SK-N-SH treated with all-trans-retinoic acid at 6 μM for 48 hours (cell line): ENCODE data around the gene PTPRT.

Source experiments
- ATAC-seq: fragments of 200-7000 bp; cut with Tn5 transposase; 3 replicates; pipeline ENCODE4 v1.9.1; 2020; ENCODE audit warnings: mild to moderate bottlenecking, moderate library complexity
- BACH2 ChIP-seq: fragments of 250-450 bp; sonication (Bioruptor Pico); IDR thresholded peaks from 2 replicates; pipeline ENCODE4 v1.9.0; 2021; ENCODE audit warnings: mild to moderate bottlenecking, borderline replicate concordance
- CSDC2 ChIP-seq: fragments of 250-450 bp; sonication (Bioruptor Pico); IDR thresholded peaks from 2 replicates; pipeline ENCODE4 v1.5.0; 2020; ENCODE audit warnings: mild to moderate bottlenecking, moderate library complexity
- ESRRG ChIP-seq: fragments of 250-450 bp; sonication (Bioruptor Pico); IDR thresholded peaks from 2 replicates; pipeline ENCODE4 v1.6.1; 2021; ENCODE audit warnings: mild to moderate bottlenecking
- GLIS3 ChIP-seq: fragments of 250-450 bp; sonication (Bioruptor Pico); IDR thresholded peaks from 2 replicates; pipeline ENCODE4 v1.5.0; 2020; ENCODE audit warnings: mild to moderate bottlenecking, moderate library complexity
- ISL1 ChIP-seq: fragments of 250-450 bp; sonication (Bioruptor Pico); IDR thresholded peaks from 2 replicates; pipeline ENCODE4 v2.1.2; 2022; ENCODE audit warnings: mild to moderate bottlenecking, moderate library complexity
- OSR1 ChIP-seq: fragments of 250-450 bp; sonication (Bioruptor Pico); IDR thresholded peaks from 2 replicates; pipeline ENCODE4 v1.8.0; 2022; ENCODE audit warnings: moderate library complexity, mild to moderate bottlenecking, inconsistent platforms
- PPARA ChIP-seq: fragments of 250-450 bp; sonication (Bioruptor Pico); IDR thresholded peaks from 2 replicates; pipeline ENCODE4 v1.5.0; 2020; ENCODE audit warnings: mild to moderate bottlenecking, borderline replicate concordance
- RARB ChIP-seq: fragments of 250-450 bp; sonication (Bioruptor Pico); IDR thresholded peaks from 2 replicates; pipeline ENCODE4 v1.8.0; 2021; ENCODE audit warnings: mild to moderate bottlenecking, moderate library complexity
- SNAI2 ChIP-seq: fragments of 250-450 bp; sonication (Bioruptor Pico); IDR thresholded peaks from 2 replicates; pipeline ENCODE4 v1.5.0; 2020; ENCODE audit warnings: mild to moderate bottlenecking, moderate library complexity
- TCF4 ChIP-seq: fragments of 250-450 bp; sonication (Bioruptor Pico); IDR thresholded peaks from 2 replicates; pipeline ENCODE4 v1.8.0; 2021; ENCODE audit warnings: mild to moderate bottlenecking, moderate library complexity, borderline replicate concordance
- ZC3H10 ChIP-seq: fragments of 250-450 bp; sonication (Bioruptor Pico); IDR thresholded peaks from 2 replicates; pipeline ENCODE4 v1.5.1; 2021; ENCODE audit warnings: mild to moderate bottlenecking, moderate library complexity
- ZFP3 ChIP-seq: fragments of 250-450 bp; sonication (Bioruptor Pico); IDR thresholded peaks from 2 replicates; pipeline ENCODE4 v1.5.0; 2020; ENCODE audit warnings: mild to moderate bottlenecking, moderate library complexity
- ZFP30 ChIP-seq: fragments of 450-650 bp; formaldehyde crosslinking; IDR thresholded peaks from 2 replicates; pipeline ENCODE4 v1.5.0; 2022; ENCODE audit warnings: mild to moderate bottlenecking, moderate library complexity
- ZNF565 ChIP-seq: fragments of 450-650 bp; formaldehyde crosslinking; conservative IDR thresholded peaks from 2 replicates; pipeline ENCODE4 v1.5.0; 2020; ENCODE audit warnings: low read depth, mild to moderate bottlenecking, moderate library complexity
- ZNF70 ChIP-seq: fragments of 450-650 bp; formaldehyde crosslinking; IDR thresholded peaks from 2 replicates; pipeline ENCODE4 v1.5.0; 2020; ENCODE audit warnings: mild to moderate bottlenecking, moderate library complexity
- ZNF8 ChIP-seq: fragments of 450-650 bp; formaldehyde crosslinking; IDR thresholded peaks from 2 replicates; pipeline ENCODE4 v1.5.0; 2020; ENCODE audit warnings: mild to moderate bottlenecking, moderate library complexity
- TF ChIP-seq, protein P1 (sequence below): fragments of 250-450 bp; sonication (Bioruptor Pico); IDR thresholded peaks from 2 replicates; pipeline ENCODE4 v1.8.0; 2021; ENCODE audit warnings: low read depth, mild to moderate bottlenecking, moderate library complexity, borderline replicate concordance
- TF ChIP-seq, protein P2 (sequence below): fragments of 250-450 bp; sonication (Bioruptor Pico); IDR thresholded peaks from 2 replicates; pipeline ENCODE4 v1.5.1; 2021; ENCODE audit warnings: mild to moderate bottlenecking, moderate library complexity
- TF ChIP-seq, protein P3 (sequence below): fragments of 250-450 bp; sonication (Bioruptor Pico); IDR thresholded peaks from 2 replicates; pipeline ENCODE4 v1.5.1; 2020; ENCODE audit warnings: low read depth, mild to moderate bottlenecking, moderate library complexity
- TF ChIP-seq, protein P4 (sequence below): fragments of 250-450 bp; sonication (Bioruptor Pico); IDR thresholded peaks from 2 replicates; pipeline ENCODE4 v1.8.0; 2020; ENCODE audit warnings: mild to moderate bottlenecking, moderate library complexity, borderline replicate concordance
- TF ChIP-seq, protein P5 (sequence below): fragments of 250-450 bp; sonication (Bioruptor Pico); IDR thresholded peaks from 2 replicates; pipeline ENCODE4 v1.5.0; 2020; ENCODE audit warnings: mild to moderate bottlenecking, moderate library complexity

PTPRT gene

DNA sequence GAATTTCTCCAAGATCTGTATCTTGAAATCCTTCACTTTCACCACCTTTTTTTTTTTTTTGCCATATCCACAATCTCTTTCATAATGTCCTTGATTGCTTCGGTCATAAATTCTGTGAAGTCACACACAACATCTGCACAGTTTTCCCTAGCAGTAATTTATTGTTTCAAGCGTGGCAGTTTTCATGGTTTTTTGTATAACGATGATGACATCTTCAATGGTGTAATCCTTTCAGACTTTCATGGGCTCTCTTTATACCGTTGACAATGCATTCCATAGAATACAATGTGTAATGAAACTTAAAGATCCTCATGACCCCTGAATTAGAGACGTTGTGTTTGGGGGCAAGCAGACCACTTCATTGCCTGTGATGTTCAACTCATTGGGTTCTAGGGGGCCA is 693.1 kb downstream of the PTPRT start:
- TF ChIP-seq, protein P1, sequence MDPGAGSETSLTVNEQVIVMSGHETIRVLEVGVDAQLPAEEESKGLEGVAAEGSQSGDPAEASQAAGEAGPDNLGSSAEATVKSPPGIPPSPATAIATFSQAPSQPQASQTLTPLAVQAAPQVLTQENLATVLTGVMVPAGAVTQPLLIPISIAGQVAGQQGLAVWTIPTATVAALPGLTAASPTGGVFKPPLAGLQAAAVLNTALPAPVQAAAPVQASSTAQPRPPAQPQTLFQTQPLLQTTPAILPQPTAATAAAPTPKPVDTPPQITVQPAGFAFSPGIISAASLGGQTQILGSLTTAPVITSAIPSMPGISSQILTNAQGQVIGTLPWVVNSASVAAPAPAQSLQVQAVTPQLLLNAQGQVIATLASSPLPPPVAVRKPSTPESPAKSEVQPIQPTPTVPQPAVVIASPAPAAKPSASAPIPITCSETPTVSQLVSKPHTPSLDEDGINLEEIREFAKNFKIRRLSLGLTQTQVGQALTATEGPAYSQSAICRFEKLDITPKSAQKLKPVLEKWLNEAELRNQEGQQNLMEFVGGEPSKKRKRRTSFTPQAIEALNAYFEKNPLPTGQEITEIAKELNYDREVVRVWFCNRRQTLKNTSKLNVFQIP = no peak
- TF ChIP-seq ZNF70 (CRISPR knock-in tag) = no peak
- TF ChIP-seq SNAI2 (CRISPR knock-in tag) = no peak
- TF ChIP-seq PPARA (CRISPR knock-in tag) = no peak
- no peak for TF ChIP-seq BACH2
- TF ChIP-seq, protein P2, sequence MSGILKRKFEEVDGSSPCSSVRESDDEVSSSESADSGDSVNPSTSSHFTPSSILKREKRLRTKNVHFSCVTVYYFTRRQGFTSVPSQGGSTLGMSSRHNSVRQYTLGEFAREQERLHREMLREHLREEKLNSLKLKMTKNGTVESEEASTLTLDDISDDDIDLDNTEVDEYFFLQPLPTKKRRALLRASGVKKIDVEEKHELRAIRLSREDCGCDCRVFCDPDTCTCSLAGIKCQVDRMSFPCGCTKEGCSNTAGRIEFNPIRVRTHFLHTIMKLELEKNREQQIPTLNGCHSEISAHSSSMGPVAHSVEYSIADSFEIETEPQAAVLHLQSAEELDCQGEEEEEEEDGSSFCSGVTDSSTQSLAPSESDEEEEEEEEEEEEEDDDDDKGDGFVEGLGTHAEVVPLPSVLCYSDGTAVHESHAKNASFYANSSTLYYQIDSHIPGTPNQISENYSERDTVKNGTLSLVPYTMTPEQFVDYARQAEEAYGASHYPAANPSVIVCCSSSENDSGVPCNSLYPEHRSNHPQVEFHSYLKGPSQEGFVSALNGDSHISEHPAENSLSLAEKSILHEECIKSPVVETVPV (CRISPR knock-in tag) = no peak
- TF ChIP-seq RARB (CRISPR knock-in tag) = no peak
- no peak for TF ChIP-seq ESRRG (CRISPR knock-in tag)
- TF ChIP-seq CSDC2 (CRISPR knock-in tag) = no peak
- no peak for TF ChIP-seq OSR1 (CRISPR knock-in tag)
- TF ChIP-seq, protein P3, sequence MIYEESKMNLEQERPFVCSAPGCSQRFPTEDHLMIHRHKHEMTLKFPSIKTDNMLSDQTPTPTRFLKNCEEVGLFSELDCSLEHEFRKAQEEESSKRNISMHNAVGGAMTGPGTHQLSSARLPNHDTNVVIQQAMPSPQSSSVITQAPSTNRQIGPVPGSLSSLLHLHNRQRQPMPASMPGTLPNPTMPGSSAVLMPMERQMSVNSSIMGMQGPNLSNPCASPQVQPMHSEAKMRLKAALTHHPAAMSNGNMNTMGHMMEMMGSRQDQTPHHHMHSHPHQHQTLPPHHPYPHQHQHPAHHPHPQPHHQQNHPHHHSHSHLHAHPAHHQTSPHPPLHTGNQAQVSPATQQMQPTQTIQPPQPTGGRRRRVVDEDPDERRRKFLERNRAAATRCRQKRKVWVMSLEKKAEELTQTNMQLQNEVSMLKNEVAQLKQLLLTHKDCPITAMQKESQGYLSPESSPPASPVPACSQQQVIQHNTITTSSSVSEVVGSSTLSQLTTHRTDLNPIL = no peak
- TF ChIP-seq, protein P4, sequence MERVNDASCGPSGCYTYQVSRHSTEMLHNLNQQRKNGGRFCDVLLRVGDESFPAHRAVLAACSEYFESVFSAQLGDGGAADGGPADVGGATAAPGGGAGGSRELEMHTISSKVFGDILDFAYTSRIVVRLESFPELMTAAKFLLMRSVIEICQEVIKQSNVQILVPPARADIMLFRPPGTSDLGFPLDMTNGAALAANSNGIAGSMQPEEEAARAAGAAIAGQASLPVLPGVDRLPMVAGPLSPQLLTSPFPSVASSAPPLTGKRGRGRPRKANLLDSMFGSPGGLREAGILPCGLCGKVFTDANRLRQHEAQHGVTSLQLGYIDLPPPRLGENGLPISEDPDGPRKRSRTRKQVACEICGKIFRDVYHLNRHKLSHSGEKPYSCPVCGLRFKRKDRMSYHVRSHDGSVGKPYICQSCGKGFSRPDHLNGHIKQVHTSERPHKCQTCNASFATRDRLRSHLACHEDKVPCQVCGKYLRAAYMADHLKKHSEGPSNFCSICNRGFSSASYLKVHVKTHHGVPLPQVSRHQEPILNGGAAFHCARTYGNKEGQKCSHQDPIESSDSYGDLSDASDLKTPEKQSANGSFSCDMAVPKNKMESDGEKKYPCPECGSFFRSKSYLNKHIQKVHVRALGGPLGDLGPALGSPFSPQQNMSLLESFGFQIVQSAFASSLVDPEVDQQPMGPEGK (CRISPR knock-in tag) = no peak
- no peak for TF ChIP-seq ZC3H10 (CRISPR knock-in tag)
- no peak for ATAC-seq

DNA sequence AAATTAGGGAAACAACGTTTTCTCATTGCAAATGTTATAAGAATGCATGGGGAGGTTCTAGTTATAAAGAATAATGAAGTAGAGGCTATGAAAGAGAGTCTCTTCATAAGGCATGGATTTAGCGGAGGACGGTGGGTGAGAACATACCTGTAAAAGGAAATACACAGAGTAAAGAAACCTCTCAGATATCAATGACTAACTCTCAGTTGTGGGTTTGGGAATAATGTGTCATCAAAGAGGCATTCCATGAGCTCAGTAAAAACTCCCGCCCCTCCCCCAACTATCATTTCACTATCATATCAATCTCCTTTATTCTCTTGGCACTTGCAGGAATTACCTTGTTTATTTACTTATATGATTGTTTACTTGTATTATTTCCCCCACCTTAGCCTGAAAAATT is 695.4 kb downstream of the PTPRT start:
- ATAC-seq = no peak
- no peak for TF ChIP-seq BACH2
- TF ChIP-seq ZC3H10 (CRISPR knock-in tag) = no peak
- TF ChIP-seq ZFP3 = no peak
- no peak for TF ChIP-seq ZNF8
- no peak for TF ChIP-seq PPARA (CRISPR knock-in tag)
- TF ChIP-seq, protein P2 (CRISPR knock-in tag) = no peak
- no peak for TF ChIP-seq OSR1 (CRISPR knock-in tag)
- TF ChIP-seq, protein P5, sequence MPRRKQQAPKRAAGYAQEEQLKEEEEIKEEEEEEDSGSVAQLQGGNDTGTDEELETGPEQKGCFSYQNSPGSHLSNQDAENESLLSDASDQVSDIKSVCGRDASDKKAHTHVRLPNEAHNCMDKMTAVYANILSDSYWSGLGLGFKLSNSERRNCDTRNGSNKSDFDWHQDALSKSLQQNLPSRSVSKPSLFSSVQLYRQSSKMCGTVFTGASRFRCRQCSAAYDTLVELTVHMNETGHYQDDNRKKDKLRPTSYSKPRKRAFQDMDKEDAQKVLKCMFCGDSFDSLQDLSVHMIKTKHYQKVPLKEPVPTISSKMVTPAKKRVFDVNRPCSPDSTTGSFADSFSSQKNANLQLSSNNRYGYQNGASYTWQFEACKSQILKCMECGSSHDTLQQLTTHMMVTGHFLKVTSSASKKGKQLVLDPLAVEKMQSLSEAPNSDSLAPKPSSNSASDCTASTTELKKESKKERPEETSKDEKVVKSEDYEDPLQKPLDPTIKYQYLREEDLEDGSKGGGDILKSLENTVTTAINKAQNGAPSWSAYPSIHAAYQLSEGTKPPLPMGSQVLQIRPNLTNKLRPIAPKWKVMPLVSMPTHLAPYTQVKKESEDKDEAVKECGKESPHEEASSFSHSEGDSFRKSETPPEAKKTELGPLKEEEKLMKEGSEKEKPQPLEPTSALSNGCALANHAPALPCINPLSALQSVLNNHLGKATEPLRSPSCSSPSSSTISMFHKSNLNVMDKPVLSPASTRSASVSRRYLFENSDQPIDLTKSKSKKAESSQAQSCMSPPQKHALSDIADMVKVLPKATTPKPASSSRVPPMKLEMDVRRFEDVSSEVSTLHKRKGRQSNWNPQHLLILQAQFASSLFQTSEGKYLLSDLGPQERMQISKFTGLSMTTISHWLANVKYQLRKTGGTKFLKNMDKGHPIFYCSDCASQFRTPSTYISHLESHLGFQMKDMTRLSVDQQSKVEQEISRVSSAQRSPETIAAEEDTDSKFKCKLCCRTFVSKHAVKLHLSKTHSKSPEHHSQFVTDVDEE = no peak
- TF ChIP-seq ESRRG (CRISPR knock-in tag) = no peak
- no peak for TF ChIP-seq ISL1
- TF ChIP-seq ZFP30 (CRISPR knock-in tag) = no peak
- TF ChIP-seq, all 23 proteins: peak for 0

DNA sequence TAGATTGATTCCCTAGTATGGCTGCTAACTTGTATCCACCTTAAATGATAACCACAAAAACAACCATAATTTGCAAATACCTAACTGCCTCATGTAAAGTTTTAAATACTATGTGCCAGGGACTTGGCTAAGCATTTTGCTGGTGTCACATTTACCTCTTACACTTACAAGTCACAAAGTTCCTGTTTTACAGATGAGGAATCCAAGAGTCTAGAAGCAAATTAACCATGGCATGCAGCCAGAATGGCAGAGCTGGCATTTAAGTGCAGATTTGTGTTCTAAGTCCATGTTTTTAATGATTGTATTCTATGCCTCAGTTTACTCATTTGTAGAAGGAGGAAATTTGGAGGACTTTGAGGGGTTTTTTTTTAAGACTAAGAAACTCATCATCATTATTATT is 696.7 kb downstream of the PTPRT start:
- TF ChIP-seq, protein P3 = no peak
- TF ChIP-seq ZFP30 (CRISPR knock-in tag) (no peak), GLIS3 (CRISPR knock-in tag) (no peak), ISL1 (no peak), BACH2 (no peak), ESRRG (CRISPR knock-in tag) (no peak), CSDC2 (CRISPR knock-in tag) (no peak), TCF4 (CRISPR knock-in tag) (no peak), ZNF565 (CRISPR knock-in tag) (no peak), ZC3H10 (CRISPR knock-in tag) (no peak), ZFP3 (no peak), ZNF8 (no peak), OSR1 (CRISPR knock-in tag) (no peak), SNAI2 (CRISPR knock-in tag) (no peak)
- TF ChIP-seq, protein P1 = no peak
- TF ChIP-seq, protein P4 (CRISPR knock-in tag) = no peak
- no peak for ATAC-seq
